HEK293 (cell line): Measurements from ENCODE around the gene ABCC11.

ENCODE experiments used
- GLIS1 ChIP-seq: fragments of 450-650 bp; formaldehyde crosslinking; IDR thresholded peaks from 2 replicates; pipeline ENCODE4 v1.5.1; 2016; ENCODE audit warnings: missing biosample characterization, missing genetic modification characterization
- ZNF610 ChIP-seq: fragments of 450-650 bp; formaldehyde crosslinking; IDR thresholded peaks from 2 replicates; pipeline ENCODE4 v1.5.1; 2016; ENCODE audit warnings: missing biosample characterization, missing genetic modification characterization, borderline replicate concordance
- ZNF629 ChIP-seq: fragments of 450-650 bp; formaldehyde crosslinking; IDR thresholded peaks from 2 replicates; pipeline ENCODE4 v1.5.1; 2017; ENCODE audit warnings: missing biosample characterization, missing genetic modification characterization
- TF ChIP-seq, protein P1 (sequence below): fragments of 450-650 bp; formaldehyde crosslinking; IDR thresholded peaks from 2 replicates; pipeline ENCODE4 v1.5.1; 2016; ENCODE audit warnings: missing biosample characterization, missing genetic modification characterization

DNA sequence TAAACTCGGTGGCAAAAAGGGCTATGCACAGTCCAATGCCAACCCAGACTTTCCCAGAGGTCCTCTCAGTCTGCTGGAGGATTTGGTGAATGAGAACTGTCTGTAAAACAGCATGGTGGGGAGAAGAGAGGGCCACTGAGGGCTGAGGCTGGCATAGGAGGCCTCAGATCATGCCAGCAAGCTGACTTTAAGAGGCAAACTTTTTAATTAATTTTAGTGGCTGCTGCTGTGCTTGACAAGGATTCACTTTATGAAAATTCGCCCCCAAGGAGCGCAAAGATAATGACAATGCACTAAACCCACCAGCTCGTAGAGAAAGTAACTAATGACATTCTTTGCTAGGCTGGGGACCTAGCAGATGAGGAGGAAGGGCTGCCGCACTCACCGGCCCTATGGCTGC is 106.5 kb downstream of the ABCC11 start:
- TF ChIP-seq GLIS1 (tag by site-specific recombination) (no peak), ZNF629 (tag by site-specific recombination) (no peak), ZNF610 (tag by site-specific recombination) (no peak)
- TF ChIP-seq, protein P1, sequence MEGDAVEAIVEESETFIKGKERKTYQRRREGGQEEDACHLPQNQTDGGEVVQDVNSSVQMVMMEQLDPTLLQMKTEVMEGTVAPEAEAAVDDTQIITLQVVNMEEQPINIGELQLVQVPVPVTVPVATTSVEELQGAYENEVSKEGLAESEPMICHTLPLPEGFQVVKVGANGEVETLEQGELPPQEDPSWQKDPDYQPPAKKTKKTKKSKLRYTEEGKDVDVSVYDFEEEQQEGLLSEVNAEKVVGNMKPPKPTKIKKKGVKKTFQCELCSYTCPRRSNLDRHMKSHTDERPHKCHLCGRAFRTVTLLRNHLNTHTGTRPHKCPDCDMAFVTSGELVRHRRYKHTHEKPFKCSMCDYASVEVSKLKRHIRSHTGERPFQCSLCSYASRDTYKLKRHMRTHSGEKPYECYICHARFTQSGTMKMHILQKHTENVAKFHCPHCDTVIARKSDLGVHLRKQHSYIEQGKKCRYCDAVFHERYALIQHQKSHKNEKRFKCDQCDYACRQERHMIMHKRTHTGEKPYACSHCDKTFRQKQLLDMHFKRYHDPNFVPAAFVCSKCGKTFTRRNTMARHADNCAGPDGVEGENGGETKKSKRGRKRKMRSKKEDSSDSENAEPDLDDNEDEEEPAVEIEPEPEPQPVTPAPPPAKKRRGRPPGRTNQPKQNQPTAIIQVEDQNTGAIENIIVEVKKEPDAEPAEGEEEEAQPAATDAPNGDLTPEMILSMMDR = no peak
